WTC11 (cell line): ENCODE data around the gene C19orf67. TPM values are rescaled to one million over a fixed set of nuclear protein-coding genes. Genes with fewer than 3 reads are reported as not detected.

Source experiments
- ATAC-seq: fragments of 200-7000 bp; cut with Tn5 transposase; 2 replicates; pipeline ENCODE4 v1.10.0; 2021; ENCODE audit warnings: mild to moderate bottlenecking, moderate library complexity
- CTCF ChIA-PET: fragments of 300-600 bp; sonication (Branson Sonifier 250); formaldehyde crosslinking; loops from one replicate; lab custom pipeline; 2021; ENCODE audit warnings: antibody characterized with exemption; lab: Charles Lee
- POLR2A ChIA-PET: fragments of 350-600 bp; sonication (Branson Sonifier 250); formaldehyde crosslinking; loops from one replicate; lab custom pipeline; 2021; ENCODE audit warnings: antibody characterized with exemption; lab: Charles Lee
- DNase-seq: peaks from one replicate; pipeline ENCODE4 v3.0.0; 2021; ENCODE audit warnings: low spot score
- H3K27ac Mint-ChIP-seq: 2 replicates; pipeline ENCODE4 v1.8.0; 2021; ENCODE audit warnings: mixed read lengths
- H3K27me3 Mint-ChIP-seq: 2 replicates; pipeline ENCODE4 v1.8.0; 2021; ENCODE audit warnings: low read depth, mild to moderate bottlenecking, moderate library complexity, mixed read lengths
- H3K36me3 Mint-ChIP-seq: 2 replicates; pipeline ENCODE4 v1.8.0; 2021; ENCODE audit warnings: mixed read lengths
- H3K4me1 Mint-ChIP-seq: 2 replicates; pipeline ENCODE4 v1.8.0; 2022; ENCODE audit warnings: mixed read lengths
- H3K4me3 Mint-ChIP-seq: 2 replicates; pipeline ENCODE4 v1.8.0; 2021; ENCODE audit warnings: mild to moderate bottlenecking, moderate library complexity, mixed read lengths
- H3K9me3 Mint-ChIP-seq: 2 replicates; pipeline ENCODE4 v1.8.0; 2021; ENCODE audit warnings: mixed read lengths
- IRF2 ChIP-seq: sonication (generic); formaldehyde crosslinking; IDR thresholded peaks from 2 replicates; pipeline ENCODE4 v1.8.0; 2022; ENCODE audit warnings: low read depth, missing genetic modification reagents, borderline replicate concordance
- NR3C1 ChIP-seq: sonication (generic); formaldehyde crosslinking; conservative IDR thresholded peaks from 2 replicates; pipeline ENCODE4 v1.8.1; 2023; ENCODE audit warnings: low read depth, mild to moderate bottlenecking, missing genetic modification reagents
- SOX15 ChIP-seq: fragments of 250-450 bp; sonication (Bioruptor Pico); IDR thresholded peaks from 2 replicates; pipeline ENCODE4 v1.9.0; 2021; ENCODE audit warnings: mild to moderate bottlenecking
- ZBTB43 ChIP-seq: sonication (generic); formaldehyde crosslinking; IDR thresholded peaks from 2 replicates; pipeline ENCODE4 v1.8.1; 2023; ENCODE audit warnings: mild to moderate bottlenecking, missing genetic modification reagents
- ZNF263 ChIP-seq: sonication (generic); formaldehyde crosslinking; IDR thresholded peaks from 2 replicates; pipeline ENCODE4 v1.8.1; 2022; ENCODE audit warnings: low read depth, mild to moderate bottlenecking, moderate library complexity, missing genetic modification reagents
- ZNF425 ChIP-seq: fragments of 250-450 bp; sonication (Bioruptor Pico); conservative IDR thresholded peaks from 2 replicates; pipeline ENCODE4 v1.9.0; 2021; ENCODE audit warnings: mild to moderate bottlenecking
- ZNF532 ChIP-seq: fragments of 250-450 bp; sonication (Bioruptor Pico); IDR thresholded peaks from 2 replicates; pipeline ENCODE4 v1.9.0; 2021; ENCODE audit warnings: mild to moderate bottlenecking, borderline replicate concordance
- total RNA-seq: library from RNA; stranded (reverse); gene quantifications from 3 replicates; pipeline ENCODE4 v1.2.3, GENCODE V29; 2021
- TF ChIP-seq, protein P1 (sequence below): sonication (generic); formaldehyde crosslinking; IDR thresholded peaks from 2 replicates; pipeline ENCODE4 v1.8.1; 2023; ENCODE audit warnings: mild to moderate bottlenecking, missing genetic modification reagents
- TF ChIP-seq, protein P2 (sequence below): fragments of 250-450 bp; sonication (Bioruptor Pico); IDR thresholded peaks from 2 replicates; pipeline ENCODE4 v2.1.2; 2022; ENCODE audit warnings: mild to moderate bottlenecking, moderate library complexity

Gene C19orf67
- total RNA-seq, 1 experiment from 2014 or later, result 0.35 TPM

DNA sequence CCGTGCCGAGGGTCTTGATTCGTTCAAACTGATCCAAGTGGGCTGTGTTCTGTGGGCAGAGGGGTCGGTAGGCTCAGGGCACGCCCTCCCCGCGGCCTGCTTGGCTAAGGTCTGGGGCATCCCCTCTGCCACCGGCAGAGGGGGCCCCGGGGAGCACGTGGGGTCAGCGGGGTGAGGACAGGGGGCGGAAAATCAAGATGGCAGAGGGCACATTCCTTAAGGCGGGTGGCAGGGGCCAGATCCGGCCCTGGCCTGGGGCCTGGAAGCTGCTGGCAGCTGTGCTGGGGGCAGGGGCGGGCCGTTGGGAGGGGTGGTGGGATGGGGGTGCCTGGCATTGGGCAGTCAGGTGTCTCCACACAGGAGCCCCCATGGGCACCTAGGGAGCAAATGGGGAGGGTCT is 21.3 kb upstream of the C19orf67 start (continued):
- TF ChIP-seq ZNF263 (CRISPR knock-in tag) (no peak), IRF2 (CRISPR knock-in tag) (no peak)
- TF ChIP-seq, all 79 proteins: peak for 0

GRCh38 chr19:14105680-14106079 is 20.1 kb upstream of the C19orf67 start:
- H3K36me3 Mint-ChIP-seq, result no peaks in the 10 kb centered on the region
- CTCF ChIA-PET, result interaction anchor here (0.8 to 0.9 kb wide), 2 partner anchors 17 to 59 kb away, joined by 3 read pairs; no protein-coding TSS in a partner anchor
- H3K4me1 Mint-ChIP-seq, result no peaks in the 10 kb centered on the region
- DNase-seq, result no peak
- TF ChIP-seq NR3C1 (CRISPR knock-in tag) (no peak), ZBTB43 (CRISPR knock-in tag) (no peak), ZNF532 (CRISPR knock-in tag) (no peak), SOX15 (CRISPR knock-in tag) (no peak)
- TF ChIP-seq, protein P1, sequence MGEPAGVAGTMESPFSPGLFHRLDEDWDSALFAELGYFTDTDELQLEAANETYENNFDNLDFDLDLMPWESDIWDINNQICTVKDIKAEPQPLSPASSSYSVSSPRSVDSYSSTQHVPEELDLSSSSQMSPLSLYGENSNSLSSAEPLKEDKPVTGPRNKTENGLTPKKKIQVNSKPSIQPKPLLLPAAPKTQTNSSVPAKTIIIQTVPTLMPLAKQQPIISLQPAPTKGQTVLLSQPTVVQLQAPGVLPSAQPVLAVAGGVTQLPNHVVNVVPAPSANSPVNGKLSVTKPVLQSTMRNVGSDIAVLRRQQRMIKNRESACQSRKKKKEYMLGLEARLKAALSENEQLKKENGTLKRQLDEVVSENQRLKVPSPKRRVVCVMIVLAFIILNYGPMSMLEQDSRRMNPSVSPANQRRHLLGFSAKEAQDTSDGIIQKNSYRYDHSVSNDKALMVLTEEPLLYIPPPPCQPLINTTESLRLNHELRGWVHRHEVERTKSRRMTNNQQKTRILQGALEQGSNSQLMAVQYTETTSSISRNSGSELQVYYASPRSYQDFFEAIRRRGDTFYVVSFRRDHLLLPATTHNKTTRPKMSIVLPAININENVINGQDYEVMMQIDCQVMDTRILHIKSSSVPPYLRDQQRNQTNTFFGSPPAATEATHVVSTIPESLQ (CRISPR knock-in tag), result no peak
- ATAC-seq, result no peak
- POLR2A ChIA-PET, result no interaction called here
- no peaks in the 10 kb centered on the region for H3K27me3 Mint-ChIP-seq
- H3K27ac Mint-ChIP-seq, result no peak overlapping the region
- H3K9me3 Mint-ChIP-seq, result no peaks in the 10 kb centered on the region
- H3K4me3 Mint-ChIP-seq, result no peak overlapping the region

- H3K9me3 Mint-ChIP-seq, result no peaks in the 10 kb centered on the region
- no peak overlapping the region for H3K4me3 Mint-ChIP-seq
- no peaks in the 10 kb centered on the region for H3K36me3 Mint-ChIP-seq
- no peaks in the 10 kb centered on the region for H3K27me3 Mint-ChIP-seq
- no peak overlapping the region for H3K27ac Mint-ChIP-seq
- POLR2A ChIA-PET, result no interaction called here
- TF ChIP-seq, protein P2, sequence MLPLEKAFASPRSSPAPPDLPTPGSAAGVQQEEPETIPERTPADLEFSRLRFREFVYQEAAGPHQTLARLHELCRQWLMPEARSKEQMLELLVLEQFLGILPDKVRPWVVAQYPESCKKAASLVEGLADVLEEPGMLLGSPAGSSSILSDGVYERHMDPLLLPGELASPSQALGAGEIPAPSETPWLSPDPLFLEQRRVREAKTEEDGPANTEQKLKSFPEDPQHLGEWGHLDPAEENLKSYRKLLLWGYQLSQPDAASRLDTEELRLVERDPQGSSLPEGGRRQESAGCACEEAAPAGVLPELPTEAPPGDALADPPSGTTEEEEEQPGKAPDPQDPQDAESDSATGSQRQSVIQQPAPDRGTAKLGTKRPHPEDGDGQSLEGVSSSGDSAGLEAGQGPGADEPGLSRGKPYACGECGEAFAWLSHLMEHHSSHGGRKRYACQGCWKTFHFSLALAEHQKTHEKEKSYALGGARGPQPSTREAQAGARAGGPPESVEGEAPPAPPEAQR (CRISPR knock-in tag), result no peak
- no peak for TF ChIP-seq ZNF425 (CRISPR knock-in tag)
- CTCF ChIA-PET, result interaction anchor here (1.3 to 1.5 kb wide), 2 partner anchors 9 to 12 kb away, joined by 3 read pairs; a partner anchor contains a TSS
- H3K4me1 Mint-ChIP-seq, result no peaks in the 10 kb centered on the region
- ATAC-seq (no peak), DNase-seq (no peak)
These were observed 17.7 kb upstream of the C19orf67 start for GRCh38 chr19:14103310-14103709.
